Stomach (tissue), 4 donors: ENCODE data around the gene MKRN3.

Source experiments
- CTCF ChIP-seq, 7 experiments: fragments of 450-650 bp in 4 of 7; fragments of 200-600 bp in 3 of 7; sonication (generic) in 3 of 7; IDR thresholded peaks; one replicate each; pipeline ENCODE4 v1.5.1; 2016 to 2019; ENCODE audit warnings: antibody characterized with exemption in 7 of 7, control low read depth in 2 of 7, mild to moderate bottlenecking in 1 of 7
- EP300 ChIP-seq: sonication (generic); formaldehyde crosslinking; IDR thresholded peaks from one replicate; pipeline ENCODE4 v1.6.1; 2017; ENCODE audit warnings: antibody characterized with exemption

GRCh38 chr15:23546158-23546557 is 19.3 kb upstream of the MKRN3 start:
- TF ChIP-seq CTCF (IDR thresholded peaks at IDR 0.05) (no peak), EP300 (no peak)
